ENCODE results near the gene RFPL4A. TPM values are rescaled to one million over a fixed set of nuclear protein-coding genes. Genes with fewer than 3 reads are reported as not detected.

RFPL4A gene
- total RNA-seq, 1 donor from 2014 or later: not detected

GRCh38 chr19:55809381-55810058 is 50.6 kb downstream of the RFPL4A start:
- Mint-ChIP-seq H3K4me3 (ENCODE audit: unreplicated experiment) (no peak overlapping the region), H3K4me1 (ENCODE audit: low read depth) (no peaks in the 10 kb centered on the region), H3K27me3 (ENCODE audit: low read depth) (no peaks in the 10 kb centered on the region), H3K9me3 (ENCODE audit: low read depth) (peaks cover 64% of the 10 kb centered on the region), H3K27ac (ENCODE audit: unreplicated experiment) (no peak overlapping the region), H3K36me3 (ENCODE audit: low read depth) (peaks cover 2% of the 10 kb centered on the region)
- no peak for DNase-seq (ENCODE audit: low spot score)
- TF ChIP-seq CTCF (IDR thresholded peaks at IDR 0.05): no peak

- no peaks in the 10 kb centered on the region for H3K27me3 Mint-ChIP-seq (ENCODE audit: low read depth)
- peaks cover 2% of the 10 kb centered on the region for H3K36me3 Mint-ChIP-seq (ENCODE audit: low read depth)
- no peak for DNase-seq (ENCODE audit: low spot score)
- peaks cover 69% of the 10 kb centered on the region for H3K9me3 Mint-ChIP-seq (ENCODE audit: low read depth)
- no peaks in the 10 kb centered on the region for H3K4me1 Mint-ChIP-seq (ENCODE audit: low read depth)
- H3K4me3 Mint-ChIP-seq (ENCODE audit: unreplicated experiment): no peak overlapping the region
- no peak for TF ChIP-seq CTCF (IDR thresholded peaks at IDR 0.05)
- no peak overlapping the region for H3K27ac Mint-ChIP-seq (ENCODE audit: unreplicated experiment)
These were observed 52.4 kb downstream of the RFPL4A start for GRCh38 chr19:55811340-55811739.

GRCh38 chr19:55812449-55812848 is 53.6 kb downstream of the RFPL4A start:
- Mint-ChIP-seq H3K4me1 (ENCODE audit: low read depth) (no peaks in the 10 kb centered on the region), H3K27me3 (ENCODE audit: low read depth) (no peaks in the 10 kb centered on the region), H3K9me3 (ENCODE audit: low read depth) (peaks cover 66% of the 10 kb centered on the region), H3K27ac (ENCODE audit: unreplicated experiment) (no peak overlapping the region), H3K36me3 (ENCODE audit: low read depth) (peaks cover 2% of the 10 kb centered on the region), H3K4me3 (ENCODE audit: unreplicated experiment) (no peak overlapping the region)
- no peak for DNase-seq (ENCODE audit: low spot score)
- no peak for TF ChIP-seq CTCF (IDR thresholded peaks at IDR 0.05)

Other genes with a start within 250 kb of the RFPL4A start
- gene SBK2, start 222.0 kb upstream of the RFPL4A start, total RNA-seq: not detected in 3 replicates
- not detected in 3 replicates for gene SBK3, start 213.6 kb upstream of the RFPL4A start, total RNA-seq
- 15.7 to 23.6 TPM (median 23.1 TPM) in 3 replicates for gene ZNF579, start 178.2 kb upstream of the RFPL4A start, total RNA-seq
- gene FIZ1, start 159.6 kb upstream of the RFPL4A start, total RNA-seq: 11.3 to 14.7 TPM (median 14.4 TPM) in 3 replicates
- gene ZNF524, start 158.8 kb upstream of the RFPL4A start, total RNA-seq: 10.1 to 11.0 TPM (median 10.8 TPM) in 3 replicates
- gene ZNF865, start 153.4 kb upstream of the RFPL4A start, total RNA-seq: 16.1 to 18.1 TPM (median 16.4 TPM) in 3 replicates
- gene ZNF784, start 134.5 kb upstream of the RFPL4A start, total RNA-seq: 6.1 to 7.9 TPM (median 6.4 TPM) in 3 replicates
- gene ZNF580, start 118.1 kb upstream of the RFPL4A start, total RNA-seq: 42.3 to 59.8 TPM (median 45.0 TPM) in 3 replicates
- gene ZNF581, start 115.4 kb upstream of the RFPL4A start, total RNA-seq: 20.8 to 24.7 TPM (median 24.2 TPM) in 3 replicates
- gene CCDC106, start 110.9 kb upstream of the RFPL4A start, total RNA-seq: 20.9 to 26.5 TPM (median 23.5 TPM) in 3 replicates
- gene U2AF2, start 104.1 kb upstream of the RFPL4A start, total RNA-seq: 119 to 137 TPM (median 129 TPM) in 3 replicates
- 105 to 127 TPM (median 124 TPM) in 3 replicates for gene EPN1, start 83.9 kb upstream of the RFPL4A start, total RNA-seq
- not detected in 3 replicates for gene NLRP9, start 20.7 kb upstream of the RFPL4A start, total RNA-seq
- gene RFPL4AL1, start 10.0 kb downstream of the RFPL4A start, total RNA-seq: not detected in 3 replicates
- not detected in 3 replicates for gene NLRP11, start 72.9 kb downstream of the RFPL4A start, total RNA-seq
- not detected in 3 replicates for gene NLRP4, start 77.4 kb downstream of the RFPL4A start, total RNA-seq
- not detected in 3 replicates for gene NLRP13, start 173.2 kb downstream of the RFPL4A start, total RNA-seq
- not detected in 3 replicates for gene NLRP8, start 188.7 kb downstream of the RFPL4A start, total RNA-seq
- gene NLRP5, start 227.7 kb downstream of the RFPL4A start, total RNA-seq: not detected in 3 replicates